Mononuclear cell (primary cell): ENCODE results near the gene RRM1. TPM values are rescaled to one million over a fixed set of nuclear protein-coding genes. Genes with fewer than 3 reads are reported as not detected.
A peak's percentile ranks its signal among the peaks of the same experiment; 100 is the strongest.
"Not testable (repeated sequence)": the region's sequence is repeated elsewhere in the genome, so short reads cannot be mapped to it uniquely, and the experiment has no call there.

Experiments used
- H3K27me3 ChIP-seq: 2 replicates; pipeline ENCODE4 v1.6.0; 2011; ENCODE audit warnings: low read length, control low read depth; ENCODE audit not compliant: insufficient read depth
- H3K4me1 ChIP-seq: 2 replicates; pipeline ENCODE4 v1.5.1; 2011; ENCODE audit warnings: mild to moderate bottlenecking, low read length, control low read depth; ENCODE audit not compliant: insufficient read depth
- H3K4me3 ChIP-seq: 2 replicates; pipeline ENCODE4 v1.5.1; 2011; ENCODE audit warnings: mild to moderate bottlenecking, low read length, moderate library complexity
- H3K9me3 ChIP-seq: 2 replicates; pipeline ENCODE4 v1.5.1; 2011; ENCODE audit warnings: low read depth, mild to moderate bottlenecking, control low read depth, low read length
- total RNA-seq: library from RNA; depleted of rRNA; stranded (reverse); fragments of >200 nt; gene quantifications from one replicate; pipeline ENCODE4 v1.2.3, GENCODE V29; 2012

The RRM1 gene
- total RNA-seq, 1 donor: 36.0 TPM

- H3K9me3 ChIP-seq: no peaks in the 10 kb centered on the region
- peaks cover 54% of the 10 kb centered on the region for H3K4me1 ChIP-seq
- no peaks in the 10 kb centered on the region for H3K27me3 ChIP-seq
- H3K4me3 ChIP-seq: peak overlapping the region; percentile 94
These were observed 1.1 kb downstream of the RRM1 start for GRCh38 chr11:4095509-4096230.

GRCh38 chr11:4098026-4098621, 3.5 kb downstream of the RRM1 start:
- Histone ChIP-seq H3K4me1 (peaks cover 38% of the 10 kb centered on the region), H3K9me3 (no peaks in the 10 kb centered on the region)

GRCh38 chr11:4102711-4103110, 8.1 kb downstream of the RRM1 start:
- Histone ChIP-seq H3K9me3 (no peaks in the 10 kb centered on the region), H3K27me3 (no peaks in the 10 kb centered on the region), H3K4me1 (peaks cover 4% of the 10 kb centered on the region), H3K4me3 (no peak overlapping the region)

More at GRCh38 chr11:4098026-4098621, 3.5 kb downstream of the RRM1 start:
- no peak overlapping the region for H3K4me3 ChIP-seq
- H3K27me3 ChIP-seq: no peaks in the 10 kb centered on the region

DNA sequence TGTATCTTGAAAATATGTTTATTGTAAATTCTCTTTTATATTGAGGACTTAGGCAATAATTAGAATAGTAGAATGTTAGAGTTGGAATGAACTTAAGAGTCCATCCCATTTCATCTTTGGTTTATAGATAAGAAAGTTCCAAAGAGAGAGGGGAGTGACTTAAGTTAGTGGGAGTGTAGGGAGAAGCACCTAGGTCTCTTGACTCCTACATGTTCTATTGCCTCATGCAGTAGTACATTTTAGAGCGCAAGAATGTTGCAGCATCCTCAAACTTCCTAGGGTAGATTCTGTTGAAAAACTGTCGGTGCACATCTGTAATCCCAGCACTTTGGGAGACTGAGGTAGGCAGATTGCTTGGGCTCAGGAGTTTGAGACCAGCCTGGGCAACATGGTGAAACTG, 8.7 kb downstream of the RRM1 start:
- H3K4me1 ChIP-seq: peaks cover 4% of the 10 kb centered on the region
- H3K9me3 ChIP-seq: no peaks in the 10 kb centered on the region
- H3K4me3 ChIP-seq: no peak overlapping the region
- no peaks in the 10 kb centered on the region for H3K27me3 ChIP-seq

GRCh38 chr11:4105916-4106315, 11.3 kb downstream of the RRM1 start:
- Histone ChIP-seq H3K9me3 (no peaks in the 10 kb centered on the region), H3K4me3 (no peak overlapping the region), H3K27me3 (no peaks in the 10 kb centered on the region), H3K4me1 (no peaks in the 10 kb centered on the region)

DNA sequence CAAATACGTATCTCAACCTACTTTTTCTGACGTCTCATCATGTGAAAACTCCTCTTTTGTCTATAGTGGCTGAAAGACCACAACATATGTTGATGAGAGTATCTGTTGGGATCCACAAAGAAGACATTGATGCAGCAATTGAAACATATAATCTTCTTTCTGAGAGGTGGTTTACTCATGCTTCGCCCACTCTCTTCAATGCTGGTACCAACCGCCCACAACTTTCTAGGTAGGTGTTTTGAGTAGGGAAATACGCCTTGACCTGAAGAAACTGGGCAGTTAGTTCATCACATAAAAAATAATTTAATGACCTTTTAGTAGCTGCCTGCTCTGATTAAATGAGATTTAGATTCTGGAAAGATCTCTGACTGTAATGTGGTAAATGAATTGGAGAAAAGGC, 17.2 kb downstream of the RRM1 start:
- no peak overlapping the region for H3K4me3 ChIP-seq
- no peaks in the 10 kb centered on the region for H3K4me1 ChIP-seq
- no peaks in the 10 kb centered on the region for H3K9me3 ChIP-seq
- no peaks in the 10 kb centered on the region for H3K27me3 ChIP-seq

- Histone ChIP-seq H3K9me3 (no peaks in the 10 kb centered on the region), H3K4me3 (no peak overlapping the region), H3K27me3 (no peaks in the 10 kb centered on the region), H3K4me1 (no peaks in the 10 kb centered on the region)
These were observed 20.5 kb downstream of the RRM1 start for GRCh38 chr11:4115128-4115527.

DNA sequence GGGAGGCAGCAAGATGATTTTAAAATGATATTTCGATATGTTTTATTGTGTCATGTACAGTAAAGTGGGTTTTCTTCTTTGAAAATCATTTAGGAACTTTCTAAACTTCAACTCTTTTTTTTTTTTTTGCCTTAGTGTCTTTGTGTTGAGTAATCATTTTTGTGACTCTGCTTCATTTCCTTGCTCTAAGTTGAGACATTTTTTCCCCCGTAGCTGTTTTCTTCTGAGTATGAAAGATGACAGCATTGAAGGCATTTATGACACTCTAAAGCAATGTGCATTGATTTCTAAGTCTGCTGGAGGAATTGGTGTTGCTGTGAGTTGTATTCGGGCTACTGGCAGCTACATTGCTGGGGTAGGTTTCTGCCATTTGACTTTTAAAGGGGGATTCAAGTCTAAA, 23.5 kb downstream of the RRM1 start:
- H3K9me3 ChIP-seq: no peaks in the 10 kb centered on the region
- H3K4me3 ChIP-seq: no peak overlapping the region

DNA sequence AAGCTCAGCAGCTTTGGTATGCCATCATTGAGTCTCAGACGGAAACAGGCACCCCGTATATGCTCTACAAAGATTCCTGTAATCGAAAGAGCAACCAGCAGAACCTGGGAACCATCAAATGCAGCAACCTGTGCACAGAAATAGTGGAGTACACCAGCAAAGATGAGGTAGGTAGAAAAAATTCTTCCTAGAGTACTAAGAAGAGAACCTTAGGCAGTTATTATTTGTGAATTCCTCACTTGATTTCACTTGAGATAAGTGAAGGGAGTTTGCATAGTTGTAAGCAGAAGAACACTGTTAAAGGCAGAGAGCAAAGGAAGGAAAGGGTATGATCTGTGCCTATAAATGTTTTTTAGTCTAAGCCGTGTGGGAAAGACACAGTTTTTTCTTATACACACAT, 28.6 kb downstream of the RRM1 start:
- Histone ChIP-seq H3K4me3 (no peak overlapping the region), H3K4me1 (no peaks in the 10 kb centered on the region), H3K27me3 (no peaks in the 10 kb centered on the region), H3K9me3 (no peaks in the 10 kb centered on the region)

More for the DNA sequence above, 23.5 kb downstream of the RRM1 start:
- Histone ChIP-seq H3K4me1 (no peaks in the 10 kb centered on the region), H3K27me3 (no peaks in the 10 kb centered on the region)

GRCh38 chr11:4125141-4125540, 30.5 kb downstream of the RRM1 start:
- Histone ChIP-seq H3K4me1 (no peaks in the 10 kb centered on the region), H3K4me3 (no peak overlapping the region), H3K9me3 (no peaks in the 10 kb centered on the region)

GRCh38 chr11:4127357-4127756, 32.8 kb downstream of the RRM1 start:
- no peak overlapping the region for H3K4me3 ChIP-seq
- no peaks in the 10 kb centered on the region for H3K9me3 ChIP-seq
- H3K27me3 ChIP-seq: no peaks in the 10 kb centered on the region

More at GRCh38 chr11:4125141-4125540, 30.5 kb downstream of the RRM1 start:
- no peaks in the 10 kb centered on the region for H3K27me3 ChIP-seq

DNA sequence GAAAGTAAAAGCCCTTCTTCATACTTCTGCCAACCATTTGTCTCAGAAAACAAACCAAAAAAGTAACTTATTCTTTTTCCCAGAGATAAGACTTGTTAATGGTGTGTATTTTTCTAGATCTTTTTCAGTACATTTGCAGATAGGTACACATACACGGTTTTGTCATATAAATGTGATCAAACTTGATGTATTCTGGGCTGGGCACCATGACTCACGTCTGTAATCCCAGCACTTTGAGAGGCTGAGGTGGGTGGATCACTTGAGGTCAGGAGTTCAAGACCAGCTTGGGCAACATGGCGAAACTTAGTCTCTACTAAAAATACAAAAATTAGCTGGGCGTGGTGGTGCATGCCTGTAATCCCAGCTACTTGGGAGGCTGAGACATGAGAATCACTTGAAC, 35.6 kb downstream of the RRM1 start:
- H3K4me3 ChIP-seq, H3K27me3 ChIP-seq, H3K4me1 ChIP-seq, H3K9me3 ChIP-seq: not testable (repeated sequence)

More at GRCh38 chr11:4127357-4127756, 32.8 kb downstream of the RRM1 start:
- no peaks in the 10 kb centered on the region for H3K4me1 ChIP-seq

DNA sequence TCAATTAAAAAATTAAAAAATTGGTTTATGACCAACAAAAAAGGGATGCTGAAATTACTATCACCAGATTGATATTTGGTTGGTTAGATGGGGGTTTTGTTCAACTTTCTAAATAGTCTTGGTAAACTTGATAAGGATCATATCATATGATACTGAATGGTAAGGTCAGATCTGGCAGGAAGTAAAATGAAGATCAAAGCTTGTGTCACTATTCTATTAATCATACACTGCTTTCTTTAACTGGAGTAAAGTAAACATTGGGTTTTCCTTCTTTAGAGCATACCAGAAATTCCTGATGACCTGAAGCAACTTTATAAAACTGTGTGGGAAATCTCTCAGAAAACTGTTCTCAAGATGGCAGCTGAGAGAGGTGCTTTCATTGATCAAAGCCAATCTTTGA, 40.2 kb downstream of the RRM1 start:
- H3K4me1 ChIP-seq: no peaks in the 10 kb centered on the region
- no peak overlapping the region for H3K4me3 ChIP-seq
- peaks cover 4% of the 10 kb centered on the region for H3K9me3 ChIP-seq
- no peaks in the 10 kb centered on the region for H3K27me3 ChIP-seq

DNA sequence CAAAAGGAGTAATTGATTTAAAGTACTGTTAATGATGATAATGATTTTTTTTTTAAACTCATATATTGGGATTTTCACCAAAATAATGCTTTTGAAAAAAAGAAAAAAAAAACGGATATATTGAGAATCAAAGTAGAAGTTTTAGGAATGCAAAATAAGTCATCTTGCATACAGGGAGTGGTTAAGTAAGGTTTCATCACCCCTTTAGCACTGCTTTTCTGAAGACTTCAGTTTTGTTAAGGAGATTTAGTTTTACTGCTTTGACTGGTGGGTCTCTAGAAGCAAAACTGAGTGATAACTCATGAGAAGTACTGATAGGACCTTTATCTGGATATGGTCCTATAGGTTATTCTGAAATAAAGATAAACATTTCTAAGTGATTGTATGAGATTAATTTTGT, 43.9 kb downstream of the RRM1 start:
- Histone ChIP-seq H3K27me3 (no peaks in the 10 kb centered on the region), H3K4me1 (no peaks in the 10 kb centered on the region), H3K9me3 (peaks cover 12% of the 10 kb centered on the region), H3K4me3 (no peak overlapping the region)

DNA sequence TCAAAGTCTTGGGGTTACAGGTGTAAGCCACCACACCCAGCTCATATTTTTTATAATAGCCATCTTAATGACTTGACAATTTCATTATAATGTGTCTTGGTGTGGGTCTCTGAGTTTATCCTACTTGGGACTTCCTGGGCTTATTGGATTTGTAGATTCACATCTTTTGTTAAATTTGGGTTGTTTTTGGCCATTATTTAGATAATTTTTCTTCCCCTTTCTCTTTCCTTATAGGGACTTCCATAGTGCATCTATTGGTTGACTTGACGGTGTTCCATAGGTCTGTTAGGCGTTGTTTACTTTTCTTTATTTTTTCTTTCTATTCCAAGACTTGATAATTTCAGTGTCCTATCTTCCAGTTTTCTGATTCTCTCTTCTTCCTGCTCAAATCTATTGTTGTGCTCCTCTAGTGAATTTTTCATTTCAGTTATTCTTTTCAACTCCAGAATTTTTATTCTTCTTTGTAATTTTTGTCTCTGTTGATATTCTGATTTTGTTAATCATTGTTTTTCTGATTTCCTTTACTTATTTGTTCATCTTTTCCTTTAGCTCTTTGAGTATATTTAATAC, 45.6 kb downstream of the RRM1 start:
- peaks cover 12% of the 10 kb centered on the region for H3K9me3 ChIP-seq
- H3K4me3 ChIP-seq: no peak overlapping the region
- H3K27me3 ChIP-seq: no peaks in the 10 kb centered on the region
- no peaks in the 10 kb centered on the region for H3K4me1 ChIP-seq
